H1 (cell line): ENCODE data around the gene NFATC4. TPM values are rescaled to one million over a fixed set of nuclear protein-coding genes. Genes with fewer than 3 reads are reported as not detected.

Experiments used
- CTCF ChIA-PET: fragments of 300-600 bp; sonication (Branson Sonifier 250); formaldehyde crosslinking; loops from one replicate; lab custom pipeline; 2021; ENCODE audit not compliant: partially characterized antibody; lab: Charles Lee
- POLR2A ChIA-PET: fragments of 300-600 bp; sonication (Branson Sonifier 250); formaldehyde crosslinking; loops from one replicate; lab custom pipeline; 2021; ENCODE audit warnings: inconsistent platforms; ENCODE audit not compliant: partially characterized antibody; lab: Charles Lee
- DNase-seq, 2 experiments: peaks; one replicate each; pipeline versions ENCODE4 v3.0.0 to v3.0.0-alpha.2; 2010 to 2022; ENCODE audit warnings: low spot score in 2 of 2, low read depth in 1 of 2, mixed read lengths in 1 of 2
- FAIRE-seq: peaks from 2 replicates; lab custom pipeline; 2011; peaks lifted over from hg19 to GRCh38; lab: Jason Lieb, UNC
- H2AFZ ChIP-seq: 2 replicates; pipeline ENCODE4 v1.8.1; 2012; ENCODE audit warnings: low read length, inconsistent platforms
- H2AK5ac ChIP-seq: 2 replicates; pipeline ENCODE4 v1.6.1; 2013; ENCODE audit warnings: low read depth, low read length
- H2BK120ac ChIP-seq: replicated peaks from 2 replicates; pipeline ENCODE3; 2013; ENCODE audit warnings: low read depth, low read length, inconsistent platforms
- H2BK12ac ChIP-seq: 2 replicates; pipeline ENCODE4 v1.6.1; 2013; ENCODE audit warnings: low read depth, low read length
- H2BK15ac ChIP-seq: 2 replicates; pipeline ENCODE4 v1.6.1; 2013; ENCODE audit warnings: low read length
- H2BK20ac ChIP-seq: 2 replicates; pipeline ENCODE4 v1.6.1; 2013; ENCODE audit warnings: low read length
- H2BK5ac ChIP-seq: 2 replicates; pipeline ENCODE4 v1.6.1; 2013; ENCODE audit warnings: low read depth, low read length
- H3K14ac ChIP-seq: 2 replicates; pipeline ENCODE4 v1.6.1; 2013; ENCODE audit warnings: inconsistent platforms; ENCODE audit not compliant: insufficient read length
- H3K18ac ChIP-seq: 2 replicates; pipeline ENCODE4 v1.6.1; 2013; ENCODE audit warnings: low read length; ENCODE audit errors: extremely low read depth
- H3K23ac ChIP-seq: 2 replicates; pipeline ENCODE4 v1.6.1; 2013; ENCODE audit warnings: inconsistent platforms; ENCODE audit not compliant: insufficient read length
- H3K23me2 ChIP-seq: 2 replicates; pipeline ENCODE4 v1.6.1; 2013; ENCODE audit warnings: low read depth, low read length
- H3K27ac ChIP-seq: 2 replicates; pipeline ENCODE4 v1.6.1; 2011; ENCODE audit warnings: low read depth, low read length, inconsistent platforms
- H3K27me3 ChIP-seq, 4 experiments: replicated peaks in 1 of 4; 1 replicate in 1 of 4; 2 replicates in 3 of 4; pipeline versions ENCODE4 v1.6.1 to v1.8.1; 2011 to 2013; ENCODE audit warnings: low read length in 3 of 4, mild to moderate bottlenecking in 3 of 4, inconsistent platforms in 2 of 4, mixed read lengths in 2 of 4, moderate library complexity in 1 of 4; ENCODE audit not compliant: control insufficient read depth in 3 of 4, insufficient read depth in 3 of 4; ENCODE audit errors: extremely low read depth in 1 of 4
- H3K36me3 ChIP-seq, 4 experiments: 2 replicates each; pipeline versions ENCODE4 v1.6.1 to v1.8.1; 2011 to 2013; ENCODE audit warnings: mild to moderate bottlenecking in 4 of 4, low read length in 3 of 4, moderate library complexity in 2 of 4, control low read depth in 1 of 4, inconsistent platforms in 1 of 4; ENCODE audit not compliant: insufficient read depth in 4 of 4, control insufficient read depth in 2 of 4
- H3K4ac ChIP-seq: replicated peaks from 2 replicates; pipeline ENCODE3; 2013; ENCODE audit warnings: low read length, low read depth, mixed read lengths, inconsistent platforms; ENCODE audit not compliant: insufficient read length
- H3K4me1 ChIP-seq, 4 experiments: replicated peaks in 1 of 4; 1 replicate in 1 of 4; 2 replicates in 3 of 4; pipeline versions ENCODE4 v1.6.1 to v1.8.1; 2011 to 2013; ENCODE audit warnings: low read length in 3 of 4, inconsistent platforms in 2 of 4, mixed read lengths in 1 of 4; ENCODE audit not compliant: insufficient read depth in 4 of 4, control insufficient read depth in 3 of 4
- H3K4me2 ChIP-seq, 2 experiments: 2 replicates each; pipeline versions ENCODE4 v1.6.1 to v1.8.1; 2011 to 2013; ENCODE audit warnings: low read depth in 2 of 2, low read length in 2 of 2, control low read depth in 1 of 2, inconsistent platforms in 1 of 2, mild to moderate bottlenecking in 1 of 2; ENCODE audit not compliant: insufficient read depth in 1 of 2
- H3K4me3 ChIP-seq, 4 experiments: fragments of 200-600, 300-600 bp in 1 of 4; sonication (generic), shearing (Covaris generic), sonication (Bioruptor Twin) in 1 of 4; 2 replicates each; pipeline versions ENCODE4 v1.5.1 to v1.8.1; 2011 to 2016; ENCODE audit warnings: low read length in 4 of 4, low read depth in 3 of 4, control low read depth in 2 of 4, inconsistent platforms in 2 of 4, mild to moderate bottlenecking in 2 of 4, mixed read lengths in 1 of 4, moderate library complexity in 1 of 4; ENCODE audit not compliant: insufficient read depth in 2 of 4; ENCODE audit errors: extremely low read depth in 1 of 4
- H3K56ac ChIP-seq: replicated peaks from 2 replicates; pipeline ENCODE3; 2013; ENCODE audit warnings: low read depth, mild to moderate bottlenecking, mixed read lengths, low read length, inconsistent platforms; ENCODE audit not compliant: insufficient read length
- H3K79me1 ChIP-seq: 2 replicates; pipeline ENCODE4 v1.6.1; 2013; ENCODE audit warnings: low read depth, low read length, control low read depth
- H3K79me2 ChIP-seq, 2 experiments: 2 replicates each; pipeline versions ENCODE4 v1.6.1 to v1.8.1; 2012 to 2013; ENCODE audit warnings: low read length in 2 of 2, mild to moderate bottlenecking in 2 of 2, inconsistent platforms in 1 of 2; ENCODE audit not compliant: insufficient read depth in 2 of 2, control insufficient read depth in 1 of 2
- H3K9ac ChIP-seq, 4 experiments: replicated peaks in 1 of 4; 1 replicate in 1 of 4; 2 replicates in 3 of 4; pipeline versions ENCODE4 v1.6.1 to v1.8.1; 2011 to 2013; ENCODE audit warnings: low read depth in 3 of 4, low read length in 3 of 4, control low read depth in 2 of 4, mild to moderate bottlenecking in 2 of 4, moderate library complexity in 2 of 4, inconsistent platforms in 1 of 4; ENCODE audit errors: extremely low read depth in 1 of 4
- H3K9me3 ChIP-seq, 2 experiments: 2 replicates each; pipeline versions ENCODE4 v1.6.1 to v1.8.1; 2012 to 2013; ENCODE audit warnings: mild to moderate bottlenecking in 2 of 2, moderate library complexity in 2 of 2, control low read depth in 1 of 2, inconsistent platforms in 1 of 2, low read depth in 1 of 2, low read length in 1 of 2, mixed read lengths in 1 of 2; ENCODE audit not compliant: insufficient read depth in 2 of 2
- H4K20me1 ChIP-seq, 2 experiments: replicated peaks in 1 of 2; 2 replicates each; pipeline versions ENCODE3 to v1.8.1; 2011 to 2013; ENCODE audit warnings: inconsistent platforms in 2 of 2, low read length in 2 of 2, mild to moderate bottlenecking in 1 of 2; ENCODE audit not compliant: insufficient read depth in 2 of 2, control insufficient read depth in 1 of 2
- H4K5ac ChIP-seq: 2 replicates; pipeline ENCODE4 v1.6.1; 2013; ENCODE audit warnings: low read length, low read depth, mixed read lengths, inconsistent platforms; ENCODE audit not compliant: insufficient read length
- H4K8ac ChIP-seq: 2 replicates; pipeline ENCODE4 v1.8.0; 2013; ENCODE audit warnings: mild to moderate bottlenecking, moderate library complexity, low read length, inconsistent platforms; ENCODE audit not compliant: insufficient read depth; ENCODE audit errors: extremely low read depth
- H4K91ac ChIP-seq: replicated peaks from 2 replicates; pipeline ENCODE3; 2013; ENCODE audit warnings: low read length, mixed read lengths, inconsistent platforms; ENCODE audit not compliant: insufficient read length
- CHD1 ChIP-seq: IDR thresholded peaks from 2 replicates; pipeline ENCODE4 v1.6.1; 2012; ENCODE audit warnings: low read depth, low read length, improper control_type of control experiment
- CHD2 ChIP-seq: IDR thresholded peaks from 2 replicates; pipeline ENCODE4 v1.6.1; 2012; ENCODE audit warnings: low read length, improper control_type of control experiment
- CREB1 ChIP-seq: IDR thresholded peaks from 2 replicates; pipeline ENCODE4 v1.6.1; 2012; ENCODE audit warnings: inconsistent platforms
- E2F6 ChIP-seq: IDR thresholded peaks from 2 replicates; pipeline ENCODE4 v1.6.1; 2012; ENCODE audit warnings: inconsistent platforms
- EP300 ChIP-seq, 2 experiments: IDR thresholded peaks; 1 replicate in 1 of 2; 2 replicates in 1 of 2; pipeline ENCODE4 v1.6.1; 2011 to 2012; ENCODE audit warnings: low read depth in 2 of 2, low read length in 2 of 2, mild to moderate bottlenecking in 2 of 2, borderline replicate concordance in 1 of 2, inconsistent platforms in 1 of 2, moderate library complexity in 1 of 2
- FOSL1 ChIP-seq: IDR thresholded peaks from 2 replicates; pipeline ENCODE4 v1.6.1; 2011; ENCODE audit warnings: mild to moderate bottlenecking, low read depth, low read length, moderate library complexity; ENCODE audit not compliant: insufficient read depth
- NANOG ChIP-seq: IDR thresholded peaks from 2 replicates; pipeline ENCODE4 v1.6.1; 2011; ENCODE audit warnings: low read length, low read depth, mild to moderate bottlenecking, inconsistent platforms; ENCODE audit not compliant: insufficient read depth, poor library complexity, severe bottlenecking
- TAF7 ChIP-seq: optimal IDR thresholded peaks from 2 replicates; pipeline ENCODE3; 2011; ENCODE audit warnings: low read depth, mild to moderate bottlenecking, inconsistent platforms, low read length, moderate library complexity, borderline replicate concordance
- USF2 ChIP-seq: IDR thresholded peaks from 2 replicates; pipeline ENCODE4 v1.6.1; 2011; ENCODE audit warnings: low read length, improper control_type of control experiment
- WGBS, 2 experiments: shearing (Covaris generic) in 1 of 2; methylation state at CpG; one replicate each; pipeline versions ENCODE4 v1.1.6 to v1.1.7; 2013 to 2015; ENCODE audit warnings: low lambda C conversion rate in 2 of 2, mixed read lengths in 2 of 2, inconsistent platforms in 1 of 2, low coverage in 1 of 2, missing lambda C conversion rate in 1 of 2; ENCODE audit not compliant: insufficient replicate concordance in 2 of 2, insufficient coverage in 1 of 2, insufficient read length in 1 of 2; ENCODE audit errors: extremely low coverage in 1 of 2, missing lambda C conversion rate in 1 of 2; 5-methylcytosine and 5-hydroxymethylcytosine counted together
- polyA plus RNA-seq, 7 experiments: library from polyadenylated mRNA; depleted of rRNA in 3 of 7; stranded (reverse) in 5 of 7; unstranded in 2 of 7; fragments of >200 nt in 5 of 7; fragments of 200-250 nt in 2 of 7; gene quantifications; 1 replicate in 5 of 7; 2 replicates in 1 of 7; 4 replicates in 1 of 7; pipeline versions ENCODE4 v1.2.1 to v1.2.3, GENCODE V29; 2011 to 2013; ENCODE audit warnings: missing spikeins in 2 of 7, mixed read lengths in 2 of 7
- total RNA-seq: library from RNA; stranded (reverse); fragmentation: NEBNext Ultra II Directional; extraction: Animal tissue kit (Norgen Biotek cat#: 25700); gene quantifications from 2 replicates; pipeline ENCODE4 v1.2.1, GENCODE V29; 2021

NFATC4 gene
- total and polyA plus RNA-seq, 2 of the 8 experiments (the other 6 are each of a cell fraction or from before 2014, with no cell fraction given), result 47.3 to 50.3 TPM

GRCh38 chr14:24365600-24366412 lies 2.2 kb upstream of the NFATC4 start:
- FAIRE-seq (peak; percentile 68), DNase-seq (peak; percentile 86 to 87)
- Histone ChIP-seq H3K4me2 (peak overlapping the region; percentile 74 to 76), H3K23ac (no peak overlapping the region), H3K9me3 (no peaks in the 10 kb centered on the region), H2BK5ac (no peak overlapping the region), H4K91ac (no peak overlapping the region), H3K14ac (no peak overlapping the region), H3K4me3 (peak overlapping the region; percentile 48 to 100 (median 75); a peak in 7 of 8 replicates), H4K5ac (no peak overlapping the region), H3K4me1 (peaks cover 0 to 10% (median 6%) of the 10 kb centered on the region in 4 experiments; a peak in 5 of 7 replicates), H3K36me3 (no peaks in the 10 kb centered on the region), H4K8ac (no peak overlapping the region), H4K20me1 (no peaks in the 10 kb centered on the region), H2BK15ac (no peak overlapping the region), H3K27me3 (peaks cover 0 to 8% (median 2%) of the 10 kb centered on the region in 4 experiments; a peak in 4 of 7 replicates), H3K18ac (no peak overlapping the region; the same call in 1 of the 2 replicates), H3K4ac (no peak overlapping the region), H2BK20ac (no peak overlapping the region), H2BK12ac (no peak overlapping the region), H3K23me2 (peaks cover 16% of the 10 kb centered on the region), H3K56ac (no peak overlapping the region), H3K27ac (no peak overlapping the region), H3K9ac (no peak overlapping the region), H3K79me2 (no peaks in the 10 kb centered on the region), H2BK120ac (no peak overlapping the region), H3K79me1 (no peaks in the 10 kb centered on the region; the same call in 1 of the 2 replicates), H2AK5ac (no peak overlapping the region), H2AFZ (no peak overlapping the region)
- 2% methylated on average over 27 of the region's 28 CpGs; no CpG with 5 or more reads in 1 of the 2 experiments for WGBS, 2 experiments
- ChIA-PET CTCF (interaction anchor here (0.6 to 2.3 kb wide), 35 partner anchors 10 to 1443 kb away, joined by 3 to 94 read pairs (median 10); partner anchors contain the start of genes ADCY4, CBLN3, KHNYN and RIPK3), POLR2A (interaction anchor here (0.6 to 2.3 kb wide), 13 partner anchors 21 to 90 kb away, joined by 3 to 14 read pairs (median 4); partner anchors contain the start of genes ADCY4, CBLN3, KHNYN and NYNRIN)
- TF ChIP-seq EP300 (IDR thresholded peaks at IDR 0.05; ENCODE audit: borderline replicate concordance in 1 of 2, low read depth in 2 of 2, low read length in 2 of 2) (peak in 1 of 2 experiments; percentile 30; a peak in 1 of 3 replicates), E2F6 (no peak), TAF7 (peak; percentile 63), NANOG (no peak), CHD2 (no peak), CHD1 (no peak), FOSL1 (no peak), CREB1 (0 out of 2 replicates have a peak, but pooled peaks have one; percentile 25), USF2 (no peak)
